RKO (cell line): Measurements from ENCODE around the gene INIP.

ENCODE experiments used
- DNase-seq: peaks from one replicate; pipeline ENCODE4 v3.0.0-alpha.2; 2016; ENCODE audit warnings: low spot score

INIP gene

GRCh38 chr9:112717661-112718331 is at the start of gene INIP:
INIP (minus strand) TSS chr9:112718117; CDS start chr9:112716485, 1,632 bp downstream.
- DNase-seq: peak; percentile 98

- no peak for DNase-seq
Measured at GRCh38 chr9:112765281-112765680, 47.4 kb upstream of the INIP start.

- no peak for DNase-seq
Measured at GRCh38 chr9:112764837-112765236, 46.9 kb upstream of the INIP start.

- DNase-seq: peak; percentile 46
Measured at GRCh38 chr9:112764344-112764743, 46.4 kb upstream of the INIP start.

GRCh38 chr9:112762726-112763518 is 45.0 kb upstream of the INIP start:
- DNase-seq: no peak

- no peak for DNase-seq
Measured at GRCh38 chr9:112761912-112762655, 44.2 kb upstream of the INIP start.

GRCh38 chr9:112760821-112761220 is 42.9 kb upstream of the INIP start:
- DNase-seq: no peak

GRCh38 chr9:112757940-112758339 is 40.0 kb upstream of the INIP start:
- DNase-seq: no peak

- no peak for DNase-seq
Measured at GRCh38 chr9:112757282-112757883, 39.5 kb upstream of the INIP start.

GRCh38 chr9:112755675-112756074 is 37.8 kb upstream of the INIP start:
- no peak for DNase-seq

GRCh38 chr9:112755016-112755427 is 37.1 kb upstream of the INIP start:
- DNase-seq: no peak

GRCh38 chr9:112754578-112754977 is 36.7 kb upstream of the INIP start:
- no peak for DNase-seq

GRCh38 chr9:112753725-112754124 is 35.8 kb upstream of the INIP start:
- peak; percentile 51 for DNase-seq

- DNase-seq: no peak
Measured at GRCh38 chr9:112752334-112753125, 34.6 kb upstream of the INIP start.

- peak; percentile 80 for DNase-seq
Measured at GRCh38 chr9:112751056-112751795, 33.3 kb upstream of the INIP start.

GRCh38 chr9:112750764-112751055 is 32.8 kb upstream of the INIP start:
- DNase-seq: no peak

GRCh38 chr9:112750016-112750763 is 32.3 kb upstream of the INIP start, which contains the start of gene SNX30:
SNX30 (plus strand) TSS chr9:112750760; CDS start chr9:112751002, 242 bp downstream.
- peak; percentile 94 for DNase-seq

GRCh38 chr9:112747094-112747493 is 29.2 kb upstream of the INIP start:
- DNase-seq: no peak

- no peak for DNase-seq
Measured at GRCh38 chr9:112744177-112744576, 26.3 kb upstream of the INIP start.

GRCh38 chr9:112743216-112743836 is 25.4 kb upstream of the INIP start:
- DNase-seq: no peak
